ENCODE measurements around the gene MALRD1. TPM values are rescaled to one million over a fixed set of nuclear protein-coding genes. Genes with fewer than 3 reads are reported as not detected.

MALRD1 gene
- total RNA-seq, 1 donor = 1.7 TPM

DNA sequence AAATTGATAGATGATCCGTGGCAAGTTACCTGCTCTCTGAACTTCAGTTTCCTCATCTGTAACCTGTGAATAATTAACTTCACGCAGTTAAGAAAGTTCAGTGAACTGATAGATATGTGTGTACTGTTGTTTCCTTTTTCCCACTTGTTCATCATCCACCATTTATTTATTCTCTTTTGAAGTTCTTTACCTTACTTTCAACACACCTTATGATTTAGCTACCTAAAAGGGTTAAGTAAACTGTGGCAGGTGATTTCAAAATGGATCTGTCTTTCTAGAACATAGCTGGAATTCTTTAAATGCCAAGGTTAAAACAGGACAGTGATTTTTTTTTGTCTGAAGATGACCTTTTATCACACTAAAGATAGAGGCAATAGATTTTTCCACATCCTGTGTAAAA, 27.4 kb upstream of the MALRD1 start:
- DNase-seq (ENCODE audit: low read depth) = no peak
- no peak overlapping the region for H3K4me3 ChIP-seq (ENCODE audit: low read depth, low read length)
- TF ChIP-seq, protein P1, sequence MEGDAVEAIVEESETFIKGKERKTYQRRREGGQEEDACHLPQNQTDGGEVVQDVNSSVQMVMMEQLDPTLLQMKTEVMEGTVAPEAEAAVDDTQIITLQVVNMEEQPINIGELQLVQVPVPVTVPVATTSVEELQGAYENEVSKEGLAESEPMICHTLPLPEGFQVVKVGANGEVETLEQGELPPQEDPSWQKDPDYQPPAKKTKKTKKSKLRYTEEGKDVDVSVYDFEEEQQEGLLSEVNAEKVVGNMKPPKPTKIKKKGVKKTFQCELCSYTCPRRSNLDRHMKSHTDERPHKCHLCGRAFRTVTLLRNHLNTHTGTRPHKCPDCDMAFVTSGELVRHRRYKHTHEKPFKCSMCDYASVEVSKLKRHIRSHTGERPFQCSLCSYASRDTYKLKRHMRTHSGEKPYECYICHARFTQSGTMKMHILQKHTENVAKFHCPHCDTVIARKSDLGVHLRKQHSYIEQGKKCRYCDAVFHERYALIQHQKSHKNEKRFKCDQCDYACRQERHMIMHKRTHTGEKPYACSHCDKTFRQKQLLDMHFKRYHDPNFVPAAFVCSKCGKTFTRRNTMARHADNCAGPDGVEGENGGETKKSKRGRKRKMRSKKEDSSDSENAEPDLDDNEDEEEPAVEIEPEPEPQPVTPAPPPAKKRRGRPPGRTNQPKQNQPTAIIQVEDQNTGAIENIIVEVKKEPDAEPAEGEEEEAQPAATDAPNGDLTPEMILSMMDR (IDR thresholded peaks at IDR 0.05; ENCODE audit: insufficient read depth, low read depth, low read length) = no peak

DNA sequence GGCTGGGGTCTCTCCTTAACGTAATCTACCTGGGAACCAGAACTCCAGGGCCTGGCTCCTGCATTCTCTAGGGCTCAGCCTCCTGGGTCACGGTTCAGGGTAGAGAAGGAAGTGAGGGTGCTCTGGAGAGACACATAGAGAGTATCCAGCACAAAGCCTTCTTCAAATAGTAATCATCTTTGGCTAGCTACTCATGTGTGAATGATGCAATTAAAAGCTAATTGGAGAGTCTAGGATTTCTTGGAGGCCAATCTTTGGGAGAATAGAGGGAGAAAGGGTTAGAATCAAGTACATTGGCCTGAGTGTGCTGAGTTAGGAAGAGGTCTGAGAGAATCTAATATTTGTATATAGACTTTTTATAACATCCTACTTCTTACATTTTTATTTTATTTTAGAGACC, 24.0 kb upstream of the MALRD1 start:
- TF ChIP-seq, protein P1 (IDR thresholded peaks at IDR 0.05; ENCODE audit: insufficient read depth, low read depth, low read length) = no peak
- no peak for DNase-seq (ENCODE audit: low read depth)
- no peak overlapping the region for H3K4me3 ChIP-seq (ENCODE audit: low read depth, low read length)

DNA sequence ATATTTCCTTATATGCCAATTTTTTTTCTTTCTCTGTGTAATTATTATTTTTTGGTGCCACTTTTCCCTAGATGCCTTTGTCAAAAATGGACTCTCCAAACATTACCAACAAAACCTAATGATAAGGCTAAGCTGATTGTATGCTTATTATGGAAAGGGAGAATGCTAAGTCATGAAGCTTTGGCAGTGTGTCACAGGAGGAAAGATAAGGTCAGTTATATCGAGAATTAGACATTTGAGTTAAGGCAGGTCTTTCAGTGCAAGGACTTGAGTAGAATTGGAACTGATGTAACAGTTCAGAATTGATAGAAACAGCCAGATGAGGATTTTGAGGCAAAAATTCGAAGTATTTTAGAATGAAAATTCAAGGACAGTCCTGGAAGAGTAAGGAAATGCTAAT, 16.8 kb upstream of the MALRD1 start:
- TF ChIP-seq, protein P1 (IDR thresholded peaks at IDR 0.05; ENCODE audit: insufficient read depth, low read depth, low read length) = no peak
- no peak overlapping the region for H3K4me3 ChIP-seq (ENCODE audit: low read depth, low read length)
- DNase-seq (ENCODE audit: low read depth) = no peak

DNA sequence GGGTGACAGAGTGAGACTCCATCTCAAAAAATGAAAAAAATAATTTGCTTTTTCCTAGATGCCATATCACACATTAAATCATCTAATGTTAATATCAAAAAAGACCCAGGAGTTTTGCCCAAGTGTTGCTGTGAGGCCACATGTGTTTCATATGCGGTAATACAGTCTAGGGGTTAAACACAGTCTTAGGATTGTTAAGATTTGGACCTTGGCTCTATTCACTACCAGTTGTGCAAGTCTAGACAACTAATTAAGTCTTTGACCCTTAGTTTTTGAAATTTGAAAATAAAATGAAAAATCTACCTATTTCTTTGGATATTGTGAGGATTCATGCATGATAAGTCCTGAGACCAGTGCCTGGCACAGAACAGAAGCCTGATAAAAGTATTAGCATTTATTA, 14.9 kb upstream of the MALRD1 start:
- TF ChIP-seq, protein P1 (IDR thresholded peaks at IDR 0.05; ENCODE audit: insufficient read depth, low read depth, low read length) = no peak
- no peak for DNase-seq (ENCODE audit: low read depth)
- H3K4me3 ChIP-seq (ENCODE audit: low read depth, low read length) = no peak overlapping the region

DNA sequence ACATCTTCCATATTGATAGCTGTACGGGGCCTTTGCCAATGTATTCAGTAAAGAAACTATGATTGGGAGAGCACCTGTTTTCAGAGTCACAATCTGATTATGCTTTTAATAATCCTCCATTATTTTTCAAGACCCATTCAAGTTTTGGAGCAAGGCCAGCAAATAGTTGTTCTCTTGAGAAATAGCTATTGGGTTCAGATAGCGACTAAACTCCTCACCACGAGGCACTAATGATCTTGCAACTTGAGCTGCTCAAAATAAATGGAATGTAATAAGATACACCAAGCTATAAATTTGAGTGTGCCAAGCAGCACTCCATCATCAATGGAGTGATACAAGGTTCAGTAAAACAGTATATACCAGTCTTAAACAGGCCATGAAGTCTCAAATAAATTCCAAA, 7.4 kb upstream of the MALRD1 start:
- DNase-seq (ENCODE audit: low read depth) = no peak
- H3K4me3 ChIP-seq (ENCODE audit: low read depth, low read length) = no peak overlapping the region
- TF ChIP-seq, protein P1 (IDR thresholded peaks at IDR 0.05; ENCODE audit: insufficient read depth, low read depth, low read length) = no peak

DNA sequence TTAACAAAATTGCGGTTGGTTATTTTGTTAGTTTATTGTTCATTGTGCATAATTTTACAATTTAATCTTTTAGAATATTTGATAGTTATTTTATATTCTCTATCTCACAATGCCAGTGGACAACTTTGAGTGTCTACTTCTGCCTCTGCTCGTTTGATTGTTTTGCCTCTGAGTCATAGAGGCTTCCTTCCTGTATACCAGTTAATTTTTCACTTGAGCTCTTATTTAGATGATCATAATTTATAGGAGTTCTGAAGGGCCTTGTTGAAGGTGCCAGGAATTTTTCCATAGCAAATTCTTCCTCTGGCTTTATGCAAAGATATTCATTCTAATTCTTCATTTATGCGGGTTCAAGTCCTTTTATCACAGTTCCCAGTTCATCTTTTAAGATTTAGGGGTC, 5.2 kb upstream of the MALRD1 start:
- TF ChIP-seq, protein P1 (IDR thresholded peaks at IDR 0.05; ENCODE audit: insufficient read depth, low read depth, low read length) = no peak
- DNase-seq (ENCODE audit: low read depth) = no peak
- H3K4me3 ChIP-seq (ENCODE audit: low read depth, low read length) = no peak overlapping the region

DNA sequence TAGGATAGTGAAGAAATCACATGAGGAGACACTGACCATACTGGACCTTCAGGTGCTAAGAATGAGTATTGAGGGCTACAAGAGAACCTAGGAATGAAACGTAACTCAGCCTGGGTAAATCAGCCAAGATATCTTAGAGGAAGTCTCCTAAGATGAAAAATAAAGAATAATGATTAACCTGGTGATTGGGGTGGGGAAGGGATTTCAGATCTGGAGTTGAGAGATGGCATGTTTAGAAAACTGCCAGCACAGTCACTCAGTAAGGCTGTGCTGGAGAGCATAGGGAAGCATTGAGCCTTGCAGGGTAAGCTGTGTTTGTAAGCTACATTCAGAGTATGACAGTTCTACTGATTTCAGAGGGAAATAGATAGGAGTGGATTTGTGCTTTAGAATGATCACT, 1.9 kb upstream of the MALRD1 start:
- TF ChIP-seq, protein P1 (IDR thresholded peaks at IDR 0.05; ENCODE audit: insufficient read depth, low read depth, low read length) = no peak
- no peak for DNase-seq (ENCODE audit: low read depth)
- no peak overlapping the region for H3K4me3 ChIP-seq (ENCODE audit: low read depth, low read length)

All from fibroblast of villous mesenchyme (primary cell).